HG03571 (cell line): ENCODE results near the gene GSK3B.
"Not testable (repeated sequence)": the region's sequence is repeated elsewhere in the genome, so short reads cannot be mapped to it uniquely, and the experiment has no call there.

Source experiments
- ATAC-seq: cut with Tn5 transposase; IDR thresholded peaks from one replicate; pipeline ENCODE4 v1.9.1; 2021; ENCODE audit not compliant: unreplicated experiment

The GSK3B gene

DNA sequence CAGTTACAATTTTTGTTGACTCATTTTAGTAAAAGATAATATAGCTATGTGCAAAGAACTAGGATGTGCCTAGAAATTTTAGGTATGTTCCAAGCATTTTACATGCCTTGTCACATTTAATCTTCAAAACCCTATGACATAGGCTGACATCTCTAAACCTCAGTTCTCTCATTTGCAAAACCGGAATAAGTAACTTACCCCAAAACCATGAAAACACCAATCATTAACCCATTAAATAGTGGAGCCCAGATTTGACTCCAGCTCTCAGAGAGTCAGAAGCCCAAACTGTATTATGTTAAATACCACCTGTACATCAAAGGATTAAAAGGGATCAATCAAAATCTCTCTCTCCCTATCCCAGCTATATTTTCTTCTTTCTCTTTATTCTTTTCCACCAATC is 36.6 kb downstream of the GSK3B start:
- peak; percentile 77 for ATAC-seq

- no peak for ATAC-seq
These were observed 37.2 kb downstream of the GSK3B start for GRCh38 chr3:120057029-120057428.

GRCh38 chr3:120053647-120054046 is 40.6 kb downstream of the GSK3B start:
- not testable (repeated sequence) for ATAC-seq

GRCh38 chr3:120052677-120053076 is 41.6 kb downstream of the GSK3B start:
- ATAC-seq = peak; percentile 46

- ATAC-seq = peak; percentile 84
These were observed 42.0 kb downstream of the GSK3B start for GRCh38 chr3:120052225-120052624.

DNA sequence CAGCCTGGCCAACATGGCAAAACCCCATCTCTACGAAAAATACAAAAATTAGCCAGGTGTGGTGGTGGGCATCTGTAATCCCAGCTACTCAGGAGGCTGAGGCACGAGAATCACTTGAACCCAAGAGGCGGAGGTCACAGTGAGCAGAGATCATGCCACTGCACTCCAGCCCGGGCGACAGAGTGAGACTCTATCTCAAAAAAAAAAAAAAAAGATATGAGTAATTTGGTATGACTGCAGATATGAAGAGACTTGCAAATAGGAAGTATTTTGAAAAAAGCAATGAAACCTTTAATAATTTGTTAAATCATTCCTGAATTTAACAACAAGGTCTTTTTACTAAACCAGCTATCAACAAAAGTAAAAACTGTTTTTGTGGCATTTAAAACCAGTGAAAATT is 42.7 kb downstream of the GSK3B start:
- not testable (repeated sequence) for ATAC-seq

DNA sequence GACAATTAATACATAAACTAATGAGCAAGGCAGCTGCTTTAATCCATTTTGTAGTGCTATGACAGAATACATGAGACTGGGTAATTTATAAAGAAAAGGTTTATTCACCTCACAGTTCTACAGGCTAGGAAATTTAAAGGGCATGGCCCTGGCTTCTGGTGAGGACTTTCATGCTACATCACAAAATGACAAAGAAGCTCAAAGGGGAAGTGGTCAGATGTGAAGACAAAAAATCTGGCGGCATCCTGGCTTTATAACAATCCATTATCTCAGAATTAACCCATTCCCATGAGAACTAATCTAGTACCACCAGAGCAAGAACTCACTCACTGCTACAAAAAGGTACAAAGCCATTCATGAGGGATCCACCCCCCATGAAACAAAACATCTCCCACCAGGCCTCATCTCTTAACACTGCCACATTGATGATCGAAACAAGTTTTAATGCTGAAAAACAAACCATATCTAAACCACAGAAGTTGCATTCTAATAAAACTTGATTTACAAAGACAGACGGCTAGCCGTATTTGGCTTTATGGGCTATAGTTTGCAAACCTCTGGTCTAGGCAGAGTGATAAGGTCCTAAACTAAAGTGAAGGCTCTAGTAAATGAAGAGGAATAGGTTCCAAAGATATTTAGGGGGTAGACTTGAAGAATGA is 44.2 kb downstream of the GSK3B start:
- ATAC-seq = no peak

- ATAC-seq = no peak
These were observed 45.2 kb downstream of the GSK3B start for GRCh38 chr3:120049072-120049471.

- ATAC-seq = no peak
These were observed 45.7 kb downstream of the GSK3B start for GRCh38 chr3:120048355-120049041.

- ATAC-seq = no peak
These were observed 46.6 kb downstream of the GSK3B start for GRCh38 chr3:120047686-120048085.

DNA sequence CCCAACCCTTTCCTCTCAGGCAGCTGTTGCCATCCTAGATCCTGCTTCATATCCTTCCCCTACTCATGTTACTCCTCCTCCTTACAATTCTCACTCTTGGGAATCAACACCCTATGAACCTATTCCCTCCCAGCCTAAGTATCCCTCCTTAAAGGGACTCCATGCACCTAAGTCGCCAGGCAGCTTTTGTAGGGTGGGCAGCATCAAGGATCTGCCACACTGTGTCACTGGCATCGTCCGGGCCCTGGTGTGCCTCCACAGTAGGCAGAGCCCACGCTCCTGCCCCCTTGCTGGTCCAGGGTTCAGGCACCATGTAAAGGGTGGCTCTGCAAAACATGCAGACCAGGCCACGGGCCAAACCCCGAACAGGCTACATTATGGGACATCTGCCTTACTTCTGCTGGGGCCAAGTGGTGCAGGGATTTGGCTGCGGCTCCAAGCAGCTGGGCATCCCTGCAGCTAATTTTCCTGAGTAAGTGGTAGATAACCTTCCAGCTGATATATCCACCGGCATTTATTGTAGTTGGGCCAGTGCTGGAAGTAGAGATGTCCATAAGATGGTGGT is 53.4 kb downstream of the GSK3B start:
- no peak for ATAC-seq

- no peak for ATAC-seq
These were observed 54.3 kb downstream of the GSK3B start for GRCh38 chr3:120039642-120040610.

- no peak for ATAC-seq
These were observed 60.7 kb downstream of the GSK3B start for GRCh38 chr3:120033596-120033995.

DNA sequence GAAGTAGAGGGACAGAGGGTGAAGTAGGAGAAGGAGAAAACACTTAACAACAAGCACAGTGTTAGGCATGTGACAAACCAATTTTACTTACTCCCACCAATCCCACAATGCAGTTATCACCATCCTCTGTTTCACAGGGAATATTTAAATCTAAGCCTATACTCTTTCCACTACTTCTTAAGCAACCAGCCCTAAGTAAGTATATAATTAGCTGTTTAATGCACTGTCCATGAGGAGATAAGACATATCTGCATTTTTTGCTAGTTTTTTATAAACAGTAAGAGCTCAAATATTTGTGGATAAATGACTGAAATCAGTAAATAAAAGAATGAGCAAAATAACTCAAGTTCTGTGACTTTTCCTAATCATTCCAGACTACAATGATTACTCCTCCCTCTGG is 62.7 kb downstream of the GSK3B start:
- ATAC-seq = no peak

- ATAC-seq = no peak
These were observed 64.5 kb downstream of the GSK3B start for GRCh38 chr3:120029749-120030148.

DNA sequence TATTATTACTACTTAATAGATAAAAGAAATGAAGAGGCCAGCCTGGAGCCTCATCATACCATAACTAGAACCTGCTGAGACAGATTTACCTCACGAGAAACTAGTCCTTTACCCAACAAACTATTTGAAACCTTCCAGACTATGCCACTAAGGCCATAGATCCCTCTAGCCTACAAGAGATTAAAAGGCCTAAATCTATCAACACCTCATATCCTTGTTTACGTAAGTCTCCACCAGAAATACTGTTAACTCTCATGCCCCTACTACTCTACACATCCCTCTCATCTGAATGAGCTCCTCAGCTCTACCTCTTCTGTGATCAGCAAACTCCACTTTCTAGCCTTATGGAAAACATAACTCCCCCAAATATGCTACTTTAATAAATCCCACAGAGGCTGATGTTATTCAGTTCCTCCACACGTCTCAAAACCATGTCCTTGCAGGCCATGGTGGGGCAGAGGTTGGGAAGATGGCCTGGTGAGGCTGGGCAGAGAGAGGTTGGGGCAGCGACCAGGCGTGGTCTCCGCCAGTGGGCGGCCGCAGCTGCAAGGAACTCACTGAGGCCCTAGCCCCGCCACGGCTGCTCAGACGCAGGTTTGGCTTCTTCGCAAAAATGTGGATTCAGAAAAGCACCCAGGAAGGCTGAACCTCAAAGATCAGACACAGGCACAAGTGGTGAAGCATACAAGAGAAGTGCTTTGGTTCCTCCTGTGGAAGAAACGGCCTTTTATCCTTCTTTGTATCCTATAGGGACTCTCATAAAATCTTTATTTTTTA is 65.8 kb downstream of the GSK3B start:
- ATAC-seq = no peak

- no peak for ATAC-seq
These were observed 67.0 kb downstream of the GSK3B start for GRCh38 chr3:120027226-120027625.

- ATAC-seq = no peak
These were observed 68.7 kb downstream of the GSK3B start for GRCh38 chr3:120025520-120025919.

GRCh38 chr3:120024103-120024502 is 70.1 kb downstream of the GSK3B start:
- ATAC-seq = no peak

GRCh38 chr3:120022729-120023128 is 71.5 kb downstream of the GSK3B start:
- ATAC-seq = no peak
